ACC112 (cell line): ENCODE results near the gene COA7.

Experiments
- H2AFZ ChIP-seq: fragments of 200-600 bp; sonication (generic); one replicate; pipeline ENCODE4 v1.6.0; 2017; ENCODE audit warnings: antibody characterized with exemption, low read length; ENCODE audit not compliant: unreplicated experiment
- H3K27ac ChIP-seq: fragments of 200-600 bp; sonication (generic); 2 replicates; pipeline ENCODE4 v1.5.1; 2014; ENCODE audit warnings: low read depth, mild to moderate bottlenecking, antibody characterized with exemption, low read length, moderate library complexity
- H3K27me3 ChIP-seq: fragments of 200-600 bp; sonication (generic); 2 replicates; pipeline ENCODE4 v1.6.1; 2014; ENCODE audit warnings: mild to moderate bottlenecking, antibody characterized with exemption, low read length, moderate library complexity, mixed read lengths; ENCODE audit not compliant: insufficient read depth
- H3K36me3 ChIP-seq: fragments of 200-600 bp; sonication (generic); 2 replicates; pipeline ENCODE4 v1.6.1; 2016; ENCODE audit warnings: mild to moderate bottlenecking, antibody characterized with exemption, low read length, moderate library complexity, mixed read lengths; ENCODE audit not compliant: insufficient read depth
- H3K4me1 ChIP-seq: fragments of 200-600 bp; sonication (generic); one replicate; pipeline ENCODE4 v1.6.1; 2016; ENCODE audit warnings: low read length, mixed read lengths; ENCODE audit not compliant: insufficient read depth, unreplicated experiment, control insufficient read depth
- H3K4me3 ChIP-seq: fragments of 200-600 bp; sonication (generic); 2 replicates; pipeline ENCODE4 v1.5.1; 2014; ENCODE audit warnings: mild to moderate bottlenecking, low read depth, low read length
- H3K79me2 ChIP-seq: fragments of 200-600 bp; sonication (generic); one replicate; pipeline ENCODE4 v1.6.0; 2016; ENCODE audit warnings: low read length; ENCODE audit not compliant: control insufficient read depth, unreplicated experiment, insufficient read depth

COA7 gene

DNA sequence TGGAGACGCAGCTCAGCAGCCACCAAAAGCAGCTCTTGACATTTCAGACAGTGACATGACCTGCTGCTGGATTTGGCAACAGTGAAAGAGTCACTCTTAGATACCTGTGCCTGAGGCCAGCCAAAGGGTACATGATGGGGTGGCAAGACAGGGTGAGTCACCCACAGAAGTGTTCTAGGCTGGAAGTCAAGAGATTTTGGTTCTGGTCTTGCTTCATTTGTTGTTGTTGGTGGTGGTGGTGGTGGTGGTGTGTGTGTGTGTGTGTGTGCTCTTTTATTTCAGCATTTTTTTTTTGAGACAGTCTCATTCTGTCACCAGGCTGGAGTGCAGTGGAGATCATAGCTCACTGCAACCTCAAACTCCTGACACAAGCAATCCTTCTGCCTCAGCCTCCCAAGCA, 39.4 kb downstream of the COA7 start:
- H2AFZ ChIP-seq = no peak overlapping the region
- no peaks in the 10 kb centered on the region for H3K27me3 ChIP-seq

GRCh38 chr1:52657702-52658101, 40.4 kb downstream of the COA7 start:
- Histone ChIP-seq H3K27me3 (no peaks in the 10 kb centered on the region), H3K4me3 (no peak overlapping the region), H3K36me3 (no peaks in the 10 kb centered on the region), H3K27ac (no peak overlapping the region), H3K79me2 (no peaks in the 10 kb centered on the region), H2AFZ (no peak overlapping the region), H3K4me1 (peaks cover 4% of the 10 kb centered on the region)

More for the DNA sequence above, 39.4 kb downstream of the COA7 start:
- Histone ChIP-seq H3K27ac (no peak overlapping the region), H3K4me1 (peaks cover 10% of the 10 kb centered on the region), H3K4me3 (no peak overlapping the region), H3K36me3 (no peaks in the 10 kb centered on the region), H3K79me2 (no peaks in the 10 kb centered on the region)

- Histone ChIP-seq H2AFZ (no peak overlapping the region), H3K4me1 (no peaks in the 10 kb centered on the region), H3K36me3 (no peaks in the 10 kb centered on the region), H3K27me3 (no peaks in the 10 kb centered on the region), H3K27ac (no peak overlapping the region), H3K4me3 (no peak overlapping the region), H3K79me2 (no peaks in the 10 kb centered on the region)
Measured at GRCh38 chr1:52654063-52654462, 44.1 kb downstream of the COA7 start.

GRCh38 chr1:52653207-52653849, 44.8 kb downstream of the COA7 start:
- Histone ChIP-seq H3K27ac (no peak overlapping the region), H3K27me3 (no peaks in the 10 kb centered on the region), H3K79me2 (no peaks in the 10 kb centered on the region), H3K4me1 (no peaks in the 10 kb centered on the region), H3K36me3 (no peaks in the 10 kb centered on the region), H3K4me3 (no peak overlapping the region), H2AFZ (no peak overlapping the region)

- no peak overlapping the region for H3K4me3 ChIP-seq
- no peak overlapping the region for H2AFZ ChIP-seq
- H3K4me1 ChIP-seq = no peaks in the 10 kb centered on the region
- no peak overlapping the region for H3K27ac ChIP-seq
- H3K27me3 ChIP-seq = no peaks in the 10 kb centered on the region
- no peaks in the 10 kb centered on the region for H3K79me2 ChIP-seq
- no peaks in the 10 kb centered on the region for H3K36me3 ChIP-seq
Measured at GRCh38 chr1:52651904-52652303, 46.2 kb downstream of the COA7 start.

DNA sequence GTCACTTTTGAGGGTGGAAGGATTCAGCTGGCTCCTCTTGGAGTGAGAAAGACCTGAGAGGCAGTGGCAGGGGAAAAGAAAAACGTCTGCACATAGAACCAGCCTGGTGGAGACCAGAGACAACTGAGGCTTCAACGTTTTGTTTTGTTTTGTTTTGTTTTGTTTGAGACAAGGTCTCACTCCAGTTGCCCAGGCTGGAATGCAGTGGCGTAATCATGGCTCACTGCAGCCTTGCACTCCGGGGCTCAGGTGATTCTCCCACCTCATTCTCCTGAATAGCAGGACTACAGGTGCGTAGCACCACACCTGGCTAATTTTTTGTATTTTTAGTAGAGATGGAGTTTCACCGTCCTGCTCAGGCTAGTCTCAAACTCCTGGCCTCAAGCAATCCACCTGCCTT, 52.9 kb downstream of the COA7 start:
- Histone ChIP-seq H2AFZ (no peak overlapping the region), H3K36me3 (no peaks in the 10 kb centered on the region)

DNA sequence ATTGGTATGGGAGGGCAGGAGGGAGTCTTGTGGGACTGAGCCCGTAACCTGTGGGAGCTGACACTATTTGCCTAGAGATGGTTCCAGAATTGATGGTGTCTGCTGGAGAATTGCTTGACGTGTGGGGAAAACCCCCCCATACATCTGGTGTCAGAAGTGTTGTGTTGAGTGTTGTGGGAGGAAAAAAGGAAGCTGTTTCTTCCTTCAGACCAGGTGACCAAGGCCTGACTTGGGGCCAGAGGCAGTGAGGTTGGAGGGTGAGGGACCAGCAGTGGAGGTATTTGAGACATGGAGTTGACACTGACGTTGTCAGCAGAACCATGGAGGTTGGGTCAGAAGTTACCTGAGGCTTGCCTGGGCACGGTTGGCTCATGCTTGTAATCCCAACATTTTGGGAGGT, 56.8 kb downstream of the COA7 start:
- Histone ChIP-seq H3K36me3 (no peaks in the 10 kb centered on the region), H3K4me1 (no peaks in the 10 kb centered on the region), H3K27ac (no peak overlapping the region), H3K79me2 (no peaks in the 10 kb centered on the region), H3K27me3 (no peaks in the 10 kb centered on the region), H2AFZ (no peak overlapping the region), H3K4me3 (no peak overlapping the region)

More for the DNA sequence above, 52.9 kb downstream of the COA7 start:
- H3K79me2 ChIP-seq = no peaks in the 10 kb centered on the region
- no peak overlapping the region for H3K27ac ChIP-seq
- H3K4me1 ChIP-seq = no peaks in the 10 kb centered on the region
- no peaks in the 10 kb centered on the region for H3K27me3 ChIP-seq
- no peak overlapping the region for H3K4me3 ChIP-seq

DNA sequence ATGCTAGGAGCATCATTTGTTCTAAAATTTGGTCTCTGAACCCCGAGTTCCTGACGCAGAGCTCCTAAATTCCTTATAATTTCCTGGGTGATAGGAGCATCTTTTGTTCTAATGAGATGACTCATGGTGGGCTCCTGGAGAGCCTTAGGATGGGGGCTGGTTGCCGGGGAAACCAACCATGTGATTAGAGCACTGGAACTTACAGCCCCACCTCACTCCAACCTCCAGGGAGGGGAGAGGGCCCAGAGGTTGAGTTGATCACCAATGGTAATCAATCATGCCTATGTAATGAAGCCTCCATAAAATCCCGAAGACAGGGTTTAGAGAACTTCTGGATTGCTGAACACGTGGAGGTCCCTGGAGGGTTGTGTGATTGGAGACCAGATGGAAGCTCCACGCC, 57.5 kb downstream of the COA7 start:
- Histone ChIP-seq H2AFZ (no peak overlapping the region), H3K4me3 (no peak overlapping the region), H3K27ac (no peak overlapping the region), H3K79me2 (no peaks in the 10 kb centered on the region), H3K4me1 (no peaks in the 10 kb centered on the region), H3K27me3 (no peaks in the 10 kb centered on the region), H3K36me3 (no peaks in the 10 kb centered on the region)

GRCh38 chr1:52637946-52638345, 60.2 kb downstream of the COA7 start:
- H3K79me2 ChIP-seq = no peaks in the 10 kb centered on the region
- no peak overlapping the region for H3K27ac ChIP-seq
- no peaks in the 10 kb centered on the region for H3K4me1 ChIP-seq
- no peak overlapping the region for H3K4me3 ChIP-seq
- H2AFZ ChIP-seq = no peak overlapping the region
- no peaks in the 10 kb centered on the region for H3K36me3 ChIP-seq
- H3K27me3 ChIP-seq = peaks cover 23% of the 10 kb centered on the region

GRCh38 chr1:52636721-52637695, 61.1 kb downstream of the COA7 start:
- no peaks in the 10 kb centered on the region for H3K79me2 ChIP-seq

More at GRCh38 chr1:52636721-52637695, 61.1 kb downstream of the COA7 start:
- H3K4me3 ChIP-seq = no peak overlapping the region
- peaks cover 33% of the 10 kb centered on the region for H3K27me3 ChIP-seq
- no peaks in the 10 kb centered on the region for H3K4me1 ChIP-seq
- no peak overlapping the region for H3K27ac ChIP-seq
- H3K36me3 ChIP-seq = no peaks in the 10 kb centered on the region
- H2AFZ ChIP-seq = no peak overlapping the region
